IPS DF 4.7 (cell line): ENCODE measurements around the gene ANXA6.
"Not testable (repeated sequence)": the region's sequence is repeated elsewhere in the genome, so short reads cannot be mapped to it uniquely, and the experiment has no call there.

Experiments
- DNase-seq: peaks from one replicate; pipeline ENCODE4 v3.0.0-alpha.2; 2013; ENCODE audit warnings: low spot score; ENCODE audit errors: extremely low read depth

ANXA6 gene

GRCh38 chr5:151181818-151182523 is 24.4 kb upstream of the ANXA6 start:
- no peak for DNase-seq

- no peak for DNase-seq
Observed at GRCh38 chr5:151180291-151180690, 22.7 kb upstream of the ANXA6 start.

- no peak for DNase-seq
Observed at GRCh38 chr5:151179489-151179840, 21.9 kb upstream of the ANXA6 start.

- DNase-seq = no peak
Observed at GRCh38 chr5:151178777-151179488, 21.4 kb upstream of the ANXA6 start.

GRCh38 chr5:151178372-151178771 is 20.8 kb upstream of the ANXA6 start:
- no peak for DNase-seq

GRCh38 chr5:151176268-151176667 is 18.7 kb upstream of the ANXA6 start:
- not testable (repeated sequence) for DNase-seq

GRCh38 chr5:151174612-151175101 is 17.1 kb upstream of the ANXA6 start:
- no peak for DNase-seq

- DNase-seq = no peak
Observed at GRCh38 chr5:151173711-151174611, 16.4 kb upstream of the ANXA6 start.

GRCh38 chr5:151171529-151171928 is 13.9 kb upstream of the ANXA6 start:
- DNase-seq = no peak

- no peak for DNase-seq
Observed at GRCh38 chr5:151168602-151169344, 11.2 kb upstream of the ANXA6 start.

GRCh38 chr5:151167022-151167421 is 9.4 kb upstream of the ANXA6 start:
- no peak for DNase-seq

- DNase-seq = no peak
Observed at GRCh38 chr5:151164687-151165392, 7.3 kb upstream of the ANXA6 start.

GRCh38 chr5:151162776-151163175 is 5.2 kb upstream of the ANXA6 start:
- DNase-seq = no peak

GRCh38 chr5:151159649-151160373 is 2.2 kb upstream of the ANXA6 start:
- no peak for DNase-seq

- no peak for DNase-seq
Observed at GRCh38 chr5:151158287-151158661, 695 bp upstream of the ANXA6 start.

- DNase-seq = no peak
Observed at GRCh38 chr5:151156507-151157420, 815 bp downstream of the ANXA6 start.

- DNase-seq = no peak
Observed at GRCh38 chr5:151155775-151156506, 1.6 kb downstream of the ANXA6 start.
